OCI-LY1 (cell line): ENCODE measurements around the gene DBR1.

Experiments
- H2AFZ ChIP-seq: fragments of 200-600 bp; sonication (generic), shearing (Covaris generic); 2 replicates; pipeline ENCODE4 v1.6.0; 2014; ENCODE audit warnings: antibody characterized with exemption, mild to moderate bottlenecking, low read length
- H3F3A ChIP-seq: fragments of 200-600 bp; sonication (generic), shearing (Covaris generic); 2 replicates; pipeline ENCODE4 v1.6.0; 2014; ENCODE audit warnings: mild to moderate bottlenecking, antibody characterized with exemption, low read length, moderate library complexity; ENCODE audit not compliant: insufficient read depth
- H3K27ac ChIP-seq: fragments of 200-600 bp; sonication (generic); 2 replicates; pipeline ENCODE4 v1.5.1; 2014; ENCODE audit warnings: low read length, mixed run types, mild to moderate bottlenecking, low read depth; ENCODE audit not compliant: poor library complexity, severe bottlenecking
- H3K27me3 ChIP-seq: fragments of 200-600 bp; sonication (generic); 2 replicates; pipeline ENCODE4 v1.6.0; 2014; ENCODE audit warnings: antibody characterized with exemption, mild to moderate bottlenecking, low read length, moderate library complexity; ENCODE audit not compliant: insufficient read depth
- H3K36me3 ChIP-seq: fragments of 200-600 bp; sonication (generic); 2 replicates; pipeline ENCODE4 v1.6.1; 2014; ENCODE audit warnings: mild to moderate bottlenecking, antibody characterized with exemption, low read length, moderate library complexity, mixed read lengths; ENCODE audit not compliant: insufficient read depth
- H3K4me1 ChIP-seq: fragments of 200-600 bp; sonication (generic); 2 replicates; pipeline ENCODE4 v1.5.1; 2014; ENCODE audit warnings: mild to moderate bottlenecking, low read length, moderate library complexity; ENCODE audit not compliant: insufficient read depth, severe bottlenecking
- H3K4me2 ChIP-seq: fragments of 200-600 bp; sonication (generic), shearing (Covaris generic); 2 replicates; pipeline ENCODE4 v1.6.1; 2014; ENCODE audit warnings: low read length
- H3K4me3 ChIP-seq: fragments of 200-600 bp; sonication (generic); 2 replicates; pipeline ENCODE4 v1.5.1; 2014; ENCODE audit warnings: low read length, low read depth, mild to moderate bottlenecking, mixed read lengths; ENCODE audit not compliant: poor library complexity, severe bottlenecking
- H3K79me2 ChIP-seq: fragments of 200-600 bp; shearing (Covaris generic); 2 replicates; pipeline ENCODE4 v1.6.1; 2016; ENCODE audit warnings: mixed run types, low read length, mixed read lengths; ENCODE audit not compliant: insufficient read depth
- H3K9ac ChIP-seq: fragments of 200-600 bp; sonication (generic), shearing (Covaris generic); 2 replicates; pipeline ENCODE4 v1.6.1; 2014; ENCODE audit warnings: mild to moderate bottlenecking, low read length, mixed read lengths
- H3K9me2 ChIP-seq: fragments of 200-600 bp; sonication (generic), shearing (Covaris generic); 2 replicates; pipeline ENCODE4 v1.6.1; 2014; ENCODE audit warnings: low read depth, mild to moderate bottlenecking, low read length, mixed read lengths
- H3K9me3 ChIP-seq: fragments of 200-600 bp; shearing (Covaris generic); 2 replicates; pipeline ENCODE4 v1.6.1; 2014; ENCODE audit warnings: low read length, mixed read lengths
- H4K20me1 ChIP-seq: fragments of 200-600 bp; sonication (generic), shearing (Covaris generic); 2 replicates; pipeline ENCODE4 v1.6.0; 2016; ENCODE audit warnings: mild to moderate bottlenecking, low read length; ENCODE audit not compliant: insufficient read depth
- CTCF ChIP-seq: fragments of 200-600 bp; sonication (generic), shearing (Covaris generic); IDR thresholded peaks from 2 replicates; pipeline ENCODE4 v1.5.1; 2017; ENCODE audit warnings: mild to moderate bottlenecking, antibody characterized with exemption, low read length, moderate library complexity, mixed read lengths
- EZH2 ChIP-seq: fragments of 200-600 bp; sonication (generic), shearing (Covaris generic); IDR thresholded peaks from 2 replicates; pipeline ENCODE4 v1.8.0; 2017; ENCODE audit warnings: borderline replicate concordance, mixed run types, mild to moderate bottlenecking, antibody characterized with exemption, low read length, moderate library complexity, mixed read lengths

Gene DBR1

GRCh38 chr3:138187296-138188012 lies 12.7 kb upstream of the DBR1 start, which contains the start of gene ARMC8:
Gene ARMC8, plus strand, starts transcription at chr3:138187301. Its CDS starts 254 bp downstream, at chr3:138187555.
- Histone ChIP-seq H3K9me3 (no peaks in the 10 kb centered on the region), H3K27ac (peak within 1 kb of the TSS; percentile 57), H3K9me2 (no peaks in the 10 kb centered on the region), H3K36me3 (peaks cover 22% of the 10 kb centered on the region), H3K27me3 (no peaks in the 10 kb centered on the region), H3K79me2 (peaks cover 48% of the 10 kb centered on the region), H3K9ac (peak within 1 kb of the TSS; percentile 72), H3K4me2 (peak within 1 kb of the TSS; percentile 68), H2AFZ (peak within 1 kb of the TSS; percentile 66), H3F3A (no peaks in the 10 kb centered on the region), H3K4me1 (peaks cover 25% of the 10 kb centered on the region), H4K20me1 (no peaks in the 10 kb centered on the region), H3K4me3 (peak within 1 kb of the TSS; percentile 91)
- TF ChIP-seq EZH2 (no peak), CTCF (no peak)

GRCh38 chr3:138186803-138187295 lies 12.1 kb upstream of the DBR1 start:
- Histone ChIP-seq H2AFZ (peak overlapping the region; percentile 66), H3K27ac (peak overlapping the region; percentile 57)
- TF ChIP-seq EZH2, result no peak
- TF ChIP-seq CTCF, result no peak

GRCh38 chr3:138186221-138186620 lies 11.5 kb upstream of the DBR1 start:
- H3K9me2 ChIP-seq, result no peaks in the 10 kb centered on the region
- no peaks in the 10 kb centered on the region for H4K20me1 ChIP-seq
- H3K4me1 ChIP-seq, result peaks cover 25% of the 10 kb centered on the region
- H2AFZ ChIP-seq, result peak overlapping the region; percentile 66; the same call in 1 of the 2 replicates
- no peaks in the 10 kb centered on the region for H3K27me3 ChIP-seq
- TF ChIP-seq CTCF, result no peak
- no peak for TF ChIP-seq EZH2
- H3F3A ChIP-seq, result no peaks in the 10 kb centered on the region
- peak overlapping the region; percentile 68 for H3K4me2 ChIP-seq
- peaks cover 13% of the 10 kb centered on the region for H3K36me3 ChIP-seq
- H3K79me2 ChIP-seq, result peaks cover 36% of the 10 kb centered on the region
- H3K9me3 ChIP-seq, result no peaks in the 10 kb centered on the region
- no peak overlapping the region for H3K27ac ChIP-seq
- H3K4me3 ChIP-seq, result peak overlapping the region; percentile 91
- peak overlapping the region; percentile 72; the same call in 1 of the 2 replicates for H3K9ac ChIP-seq

More at GRCh38 chr3:138186803-138187295, 12.1 kb upstream of the DBR1 start:
- H3K27me3 ChIP-seq, result no peaks in the 10 kb centered on the region
- H3F3A ChIP-seq, result no peaks in the 10 kb centered on the region
- peaks cover 19% of the 10 kb centered on the region for H3K36me3 ChIP-seq
- no peaks in the 10 kb centered on the region for H4K20me1 ChIP-seq
- H3K9me3 ChIP-seq, result no peaks in the 10 kb centered on the region
- peak overlapping the region; percentile 68 for H3K4me2 ChIP-seq
- H3K79me2 ChIP-seq, result peaks cover 42% of the 10 kb centered on the region
- H3K9me2 ChIP-seq, result no peaks in the 10 kb centered on the region
- H3K9ac ChIP-seq, result peak overlapping the region; percentile 72
- H3K4me3 ChIP-seq, result peak overlapping the region; percentile 91
- H3K4me1 ChIP-seq, result peaks cover 25% of the 10 kb centered on the region
